Transverse colon (tissue), 4 donors: Measurements from ENCODE around the gene KIAA0586. TPM values are rescaled to one million over a fixed set of nuclear protein-coding genes. Genes with fewer than 3 reads are reported as not detected.
"Not testable (repeated sequence)": the region's sequence is repeated elsewhere in the genome, so short reads cannot be mapped to it uniquely, and the experiment has no call there.

Experiments used
- DNase-seq: peaks from one replicate; pipeline ENCODE4 v3.0.0-alpha.2; 2019
- H3K27ac ChIP-seq, 4 donors: fragments of 200-600 bp; sonication (generic); 2 replicates each; pipeline ENCODE4 v1.5.1; 2016 to 2018; ENCODE audit warnings: inconsistent platforms in 4 of 4
- H3K27me3 ChIP-seq: fragments of 200-600 bp; sonication (generic); 2 replicates; pipeline ENCODE4 v1.5.1; 2017; ENCODE audit warnings: inconsistent platforms
- H3K36me3 ChIP-seq, 4 donors: fragments of 200-600 bp; sonication (generic); 2 replicates each; pipeline ENCODE4 v1.5.1; 2017 to 2019; ENCODE audit warnings: inconsistent platforms in 4 of 4
- H3K4me1 ChIP-seq, 4 donors: fragments of 200-600 bp; sonication (generic); 2 replicates each; pipeline ENCODE4 v1.5.1; 2017 to 2020; ENCODE audit warnings: inconsistent platforms in 4 of 4
- H3K4me3 ChIP-seq, 4 donors: fragments of 200-600 bp; sonication (generic); 1 replicate in 1 of 4; 2 replicates in 3 of 4; pipeline versions ENCODE4 v1.5.1 to v1.6.1; 2017 to 2019; ENCODE audit warnings: inconsistent platforms in 4 of 4
- H3K9me3 ChIP-seq, 2 donors: fragments of 200-600 bp; sonication (generic); 2 replicates each; pipeline ENCODE4 v1.5.1; 2017 to 2019; ENCODE audit warnings: inconsistent platforms in 2 of 2
- CTCF ChIP-seq, 5 experiments: fragments of 200-600 bp in 3 of 5; fragments of 450-650 bp in 2 of 5; sonication (generic) in 3 of 5; IDR thresholded peaks; 1 replicate in 2 of 5; 2 replicates in 3 of 5; pipeline ENCODE4 v1.5.1; 2016 to 2017; ENCODE audit warnings: antibody characterized with exemption in 5 of 5, inconsistent platforms in 3 of 5, mild to moderate bottlenecking in 2 of 5, moderate library complexity in 1 of 5
- EP300 ChIP-seq: sonication (generic); formaldehyde crosslinking; IDR thresholded peaks from one replicate; pipeline ENCODE4 v1.6.1; 2017; ENCODE audit warnings: antibody characterized with exemption, low read depth
- POLR2A ChIP-seq: fragments of 450-650 bp; IDR thresholded peaks from one replicate; pipeline ENCODE4 v1.6.1; 2016; ENCODE audit warnings: antibody characterized with exemption, mild to moderate bottlenecking, moderate library complexity
- POLR2AphosphoS5 ChIP-seq, 3 donors: sonication (generic); formaldehyde crosslinking; IDR thresholded peaks; one replicate each; pipeline ENCODE4 v1.6.1; 2016; ENCODE audit warnings: antibody characterized with exemption in 3 of 3
- WGBS, 2 donors: methylation state at CpG; one replicate each; pipeline ENCODE4 v1.1.5; 2018; ENCODE audit warnings: low coverage in 1 of 2; 5-methylcytosine and 5-hydroxymethylcytosine counted together
- in situ Hi-C, 4 donors: fragments of 200-750 bp; cut with MboI; loops; one replicate each; pipeline versions ENCODE4 v1.15.0 to v1.15.1; 2017; ENCODE audit warnings: low sequenced_read_pairs in 3 of 4, low pct_ligation_motif_present in 1 of 4, low pct_unique_long_range_greater_than_20kb in 1 of 4
- intact Hi-C: fragments of 100-400 bp; cut with DNase I; formaldehyde crosslinking; loops from one replicate; pipeline ENCODE4 v1.15.1; 2023; ENCODE audit warnings: low total_unique reads
- total RNA-seq, 4 donors: library from RNA; depleted of rRNA; stranded (reverse); fragments of >200 nt; gene quantifications; one replicate each; pipeline ENCODE4 v1.1.0, GENCODE V29; 2016

Gene KIAA0586
- total RNA-seq, 4 donors from 2014 or later: 9.4 to 17.8 (median 12.5) TPM

DNA sequence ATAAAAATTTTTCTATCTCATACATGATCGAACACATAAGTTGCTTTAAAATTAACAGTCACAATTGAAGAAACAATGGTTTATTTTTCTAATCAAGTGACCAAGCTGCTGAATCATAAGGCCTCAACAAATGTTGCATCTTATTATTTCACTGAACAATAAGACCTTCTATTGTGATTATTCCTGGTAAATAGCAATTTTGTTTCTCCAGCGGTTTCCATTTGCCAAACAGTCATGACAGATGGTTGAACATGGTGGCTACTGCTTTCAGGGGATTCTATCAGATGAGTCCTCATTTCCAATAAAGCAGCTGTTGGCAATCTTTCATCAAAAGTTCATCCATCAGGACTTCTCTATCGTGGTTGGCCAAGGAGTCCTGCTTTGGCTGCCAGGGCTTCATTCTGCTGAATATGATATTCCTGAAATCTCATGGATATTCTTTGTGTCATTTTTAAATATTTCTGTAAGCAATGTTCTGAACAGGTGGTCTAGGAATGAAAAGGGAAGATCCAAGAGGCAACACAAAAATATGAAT is 18.8 kb upstream of the KIAA0586 start:
- Histone ChIP-seq H3K27me3 (no peaks in the 10 kb centered on the region), H3K9me3 (no peaks in the 10 kb centered on the region), H3K27ac (no peak overlapping the region), H3K4me1 (no peaks in the 10 kb centered on the region), H3K36me3 (peaks cover 0 to 40% (median 18%) of the 10 kb centered on the region in 4 donors), H3K4me3 (no peak overlapping the region)
- DNase-seq: no peak
- TF ChIP-seq POLR2AphosphoS5 (IDR thresholded peaks at IDR 0.05) (no peak), POLR2A (no peak), EP300 (no peak), CTCF (IDR thresholded peaks at IDR 0.05) (no peak)
- in situ Hi-C loops: no loop called here
- WGBS, 2 donors: 91 to 93% methylated on average over 3 of the region's 3 CpGs
- intact Hi-C loops: no loop called here

DNA sequence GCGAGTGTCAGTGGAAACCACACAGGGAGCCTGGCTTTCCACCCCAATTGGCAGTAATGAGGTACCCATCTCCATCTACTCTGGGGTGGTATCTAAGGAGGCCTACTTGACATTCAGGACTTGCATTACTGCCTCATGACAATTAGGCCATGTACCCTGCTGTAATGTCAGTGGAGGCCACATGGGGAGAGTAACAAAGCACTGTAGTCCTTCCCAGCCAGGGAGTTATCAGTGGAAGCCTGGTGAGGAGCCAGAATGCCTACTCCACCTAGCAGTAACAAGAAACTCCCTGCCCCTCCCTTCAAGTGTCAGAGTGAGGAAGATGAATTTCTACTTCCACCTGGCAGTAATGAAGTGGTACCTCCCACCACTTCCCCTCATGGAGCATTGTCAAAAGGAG is 12.7 kb upstream of the KIAA0586 start:
- 100% methylated on average over 1 of the region's 1 CpG for WGBS, 2 donors
- in situ Hi-C loops: no loop called here

DNA sequence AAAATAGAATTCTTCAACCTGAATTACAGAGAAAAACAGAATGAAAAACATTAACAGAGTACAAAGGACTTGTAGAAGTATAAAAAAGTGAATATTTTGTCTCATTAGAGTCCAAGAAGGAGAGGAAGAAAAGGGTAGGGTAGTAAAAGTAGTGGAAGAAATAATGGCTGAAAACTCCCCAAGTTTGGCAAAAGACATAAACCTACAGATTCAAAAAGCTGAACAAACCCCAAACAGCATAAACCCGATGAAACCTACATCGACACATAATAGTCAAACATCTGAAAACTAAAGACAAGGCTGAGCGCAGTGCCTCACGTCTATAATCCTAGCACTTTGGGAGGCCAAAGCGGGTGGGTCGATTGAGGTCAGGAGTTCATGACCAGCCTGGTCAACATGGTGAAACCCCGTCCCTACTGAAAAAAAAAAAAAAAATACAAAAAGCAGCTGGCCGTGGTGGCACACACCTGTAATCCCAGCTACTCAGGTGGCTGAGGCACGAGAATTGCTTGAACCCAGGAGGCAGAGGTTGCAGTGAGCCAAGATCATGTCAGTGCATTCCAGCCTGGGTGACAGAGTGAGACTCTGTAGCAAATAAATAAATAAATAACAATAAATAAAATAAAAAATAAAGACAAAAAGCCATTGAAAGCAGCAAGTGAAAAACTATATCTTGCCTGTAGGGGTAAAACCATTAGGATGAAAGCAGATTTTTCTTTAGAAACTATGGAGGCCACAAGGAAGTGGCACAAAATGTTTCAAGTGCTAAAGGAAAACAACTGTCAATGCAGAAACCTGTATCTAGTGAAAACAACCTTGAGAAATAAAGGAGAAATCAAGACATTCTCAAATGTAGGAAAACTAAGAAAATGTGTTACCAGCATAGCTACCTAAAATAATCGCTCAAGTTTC is 11.6 kb upstream of the KIAA0586 start:
- Histone ChIP-seq H3K27me3 (no peaks in the 10 kb centered on the region), H3K27ac (no peak overlapping the region), H3K36me3 (peaks cover 0 to 25% (median 12%) of the 10 kb centered on the region in 4 donors), H3K9me3 (no peaks in the 10 kb centered on the region), H3K4me3 (no peak overlapping the region), H3K4me1 (no peaks in the 10 kb centered on the region)
- in situ Hi-C loops (no loop called here), intact Hi-C loops (no loop called here)
- TF ChIP-seq EP300 (no peak), POLR2AphosphoS5 (IDR thresholded peaks at IDR 0.05) (no peak), CTCF (IDR thresholded peaks at IDR 0.05) (peak in 1 of 5 experiments; percentile 3)
- no peak for DNase-seq
- 95 to 98% methylated on average over 10 of the region's 10 CpGs for WGBS, 2 donors

More for the DNA sequence above, 12.7 kb upstream of the KIAA0586 start:
- Histone ChIP-seq H3K27ac (no peak overlapping the region), H3K27me3 (no peaks in the 10 kb centered on the region), H3K36me3 (peaks cover 0 to 35% (median 13%) of the 10 kb centered on the region in 4 donors), H3K4me1 (no peaks in the 10 kb centered on the region), H3K9me3 (no peaks in the 10 kb centered on the region), H3K4me3 (no peak overlapping the region)
- intact Hi-C loops: no loop called here
- no peak for DNase-seq
- no peak for TF ChIP-seq CTCF (IDR thresholded peaks at IDR 0.05)
- TF ChIP-seq EP300: no peak
- no peak for TF ChIP-seq POLR2AphosphoS5 (IDR thresholded peaks at IDR 0.05)
- no peak for TF ChIP-seq POLR2A

DNA sequence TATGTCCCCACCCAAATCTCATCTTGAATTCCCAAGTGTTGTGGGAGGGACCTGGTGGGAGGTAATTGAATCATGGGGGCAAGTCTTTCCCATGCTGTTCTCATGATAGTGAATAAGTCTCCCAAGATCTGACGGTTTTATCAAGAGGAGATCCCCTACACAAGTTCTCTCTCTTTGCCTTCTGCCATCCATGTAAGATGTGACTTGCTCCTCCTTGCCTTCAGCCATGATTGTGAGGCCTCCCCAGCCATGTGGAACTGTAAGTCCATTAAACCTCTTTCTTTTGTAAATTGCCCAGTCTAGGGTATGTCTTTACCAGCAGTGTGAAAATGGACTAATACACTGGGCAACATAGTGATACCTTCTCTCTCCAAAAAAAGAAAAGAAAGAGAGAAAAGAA is 10.6 kb upstream of the KIAA0586 start:
- H3K4me1 ChIP-seq, H3K27ac ChIP-seq, DNase-seq, H3K27me3 ChIP-seq, in situ Hi-C loops, intact Hi-C loops, H3K4me3 ChIP-seq, H3K9me3 ChIP-seq: not testable (repeated sequence)
- 100% methylated on average over 1 of the region's 1 CpG; no CpG with 5 or more reads in 1 of the 2 donors for WGBS, 2 donors
- peaks cover 0 to 14% (median 7%) of the 10 kb centered on the region in 4 donors for H3K36me3 ChIP-seq
